Activated gamma-delta T cell (primary cell): ENCODE measurements around the gene CCL19.

ENCODE experiments used
- DNase-seq: peaks from one replicate; lab custom pipeline; 2025; lab: John Stamatoyannopoulos, UW

CCL19 gene

DNA sequence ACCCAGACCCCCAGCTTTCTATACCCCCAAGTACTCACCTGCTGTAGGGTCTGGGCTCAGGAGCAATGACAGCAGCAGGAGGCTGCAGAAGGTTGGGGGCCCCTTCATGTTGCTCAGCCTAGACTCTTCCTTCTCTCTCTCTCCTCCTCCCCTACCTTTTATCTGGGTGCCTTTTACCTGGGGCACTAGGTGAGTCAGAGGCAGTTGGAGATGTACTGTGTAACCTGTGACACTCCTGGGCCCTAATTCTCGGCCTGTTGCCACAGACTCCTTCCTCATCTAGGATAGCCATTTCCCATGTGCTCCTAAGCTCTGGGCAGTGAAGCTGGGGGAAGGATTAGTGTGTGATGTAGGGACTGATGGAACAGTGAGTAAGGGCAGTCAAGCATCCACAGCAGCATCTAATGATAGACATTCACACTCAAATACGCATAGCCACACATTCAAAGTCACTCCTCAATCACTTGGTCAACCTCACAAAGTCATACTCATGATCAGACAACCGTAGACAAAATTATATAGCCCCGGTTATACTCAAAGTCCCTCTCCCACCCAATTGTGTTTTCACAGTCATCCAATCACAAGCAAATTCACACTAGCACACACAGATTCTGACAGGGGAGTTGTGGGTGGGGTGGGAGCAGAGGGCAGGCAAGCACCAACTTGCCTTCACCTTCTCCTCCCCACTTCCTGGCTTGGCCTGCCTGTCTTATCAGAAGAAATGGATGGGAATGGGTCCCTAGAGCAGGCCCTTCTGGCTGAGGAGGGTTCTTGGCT, 28.4 kb downstream of the CCL19 start, which contains the start of gene CCL27:
CCL27 (minus strand) TSS at position 132 of the 777 bp plus-strand sequence; CDS start at position 108, 24 bp downstream.
- DNase-seq = no peak

DNA sequence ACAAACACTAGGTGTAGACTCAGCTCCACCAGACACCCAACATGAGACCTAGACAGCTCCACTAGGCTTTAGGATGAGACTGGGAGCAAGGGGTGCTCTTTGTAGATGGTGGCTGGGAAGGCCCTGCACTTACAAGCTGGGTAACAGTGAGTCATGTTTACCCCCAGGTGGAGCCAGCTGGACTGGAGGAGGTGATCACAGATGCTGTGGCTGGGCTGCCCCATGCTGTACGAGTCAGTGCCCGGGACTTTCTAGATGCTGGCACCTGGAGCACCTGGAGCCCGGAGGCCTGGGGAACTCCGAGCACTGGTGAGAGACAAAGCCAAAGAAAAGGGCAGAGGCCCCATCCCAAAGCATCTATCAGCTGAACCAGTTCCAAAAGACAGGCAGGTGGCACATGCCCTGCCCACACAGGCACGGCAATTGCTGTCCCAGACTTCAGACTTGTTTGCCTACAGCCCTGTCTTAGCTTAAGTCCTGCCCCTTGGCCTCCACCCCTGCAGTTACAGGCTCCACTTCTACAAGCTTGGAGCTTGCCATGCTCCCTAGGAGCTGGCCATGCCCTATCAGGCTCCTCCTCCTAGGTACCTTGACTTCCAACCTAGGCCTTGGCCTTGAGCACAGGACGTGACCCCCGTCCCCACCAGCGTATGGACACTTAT, 31.4 kb downstream of the CCL19 start:
- DNase-seq = no peak

DNA sequence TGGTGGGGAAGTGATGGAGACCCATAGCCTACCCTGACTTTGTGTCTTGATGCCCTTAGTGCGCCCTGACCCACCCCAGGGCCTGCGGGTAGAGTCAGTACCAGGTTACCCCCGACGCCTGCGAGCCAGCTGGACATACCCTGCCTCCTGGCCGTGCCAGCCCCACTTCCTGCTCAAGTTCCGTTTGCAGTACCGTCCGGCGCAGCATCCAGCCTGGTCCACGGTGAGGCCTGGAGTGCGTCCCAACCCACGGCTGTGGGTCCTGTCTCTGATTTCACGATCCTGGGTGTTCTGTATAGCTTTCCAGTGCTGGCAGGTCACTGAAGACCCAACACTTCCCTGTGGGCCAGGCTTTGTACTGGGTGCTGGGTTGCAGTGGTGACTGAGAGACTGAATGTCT, 32.6 kb downstream of the CCL19 start:
- DNase-seq = no peak

DNA sequence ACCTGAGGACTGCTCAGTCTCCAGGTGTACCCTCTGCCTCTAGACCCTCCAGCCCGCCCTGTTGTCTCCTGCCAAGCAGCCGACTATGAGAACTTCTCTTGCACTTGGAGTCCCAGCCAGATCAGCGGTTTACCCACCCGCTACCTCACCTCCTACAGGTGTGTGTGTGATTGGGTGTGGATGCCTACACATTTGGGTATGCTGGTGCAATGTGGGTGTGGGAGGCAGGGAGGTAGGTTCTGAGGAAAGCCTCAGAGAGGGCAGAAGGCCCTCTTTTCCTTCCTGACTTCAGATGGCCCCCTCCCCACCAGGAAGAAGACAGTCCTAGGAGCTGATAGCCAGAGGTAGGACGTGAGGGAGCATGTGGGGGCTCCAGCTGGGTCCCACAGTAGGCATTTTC, 34.1 kb downstream of the CCL19 start:
- no peak for DNase-seq

DNA sequence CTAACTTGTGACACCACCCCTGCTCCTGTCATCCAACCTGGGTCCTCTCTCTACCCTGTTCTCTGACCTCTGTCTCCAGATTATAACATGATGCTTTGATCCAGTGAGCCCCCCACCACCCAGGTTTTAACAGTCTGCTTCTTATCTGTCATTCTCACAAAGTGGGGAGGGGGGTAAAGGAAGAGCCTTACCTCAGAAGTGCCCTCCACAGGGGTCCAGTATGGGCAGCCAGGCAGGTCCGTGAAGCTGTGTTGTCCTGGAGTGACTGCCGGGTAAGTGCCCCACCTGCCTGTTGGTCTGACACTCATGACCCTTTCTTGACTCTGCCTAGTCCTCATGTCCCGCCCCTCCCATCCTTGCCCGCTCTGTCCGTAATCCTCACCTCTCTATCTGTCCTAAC, 35.7 kb downstream of the CCL19 start:
- no peak for DNase-seq

DNA sequence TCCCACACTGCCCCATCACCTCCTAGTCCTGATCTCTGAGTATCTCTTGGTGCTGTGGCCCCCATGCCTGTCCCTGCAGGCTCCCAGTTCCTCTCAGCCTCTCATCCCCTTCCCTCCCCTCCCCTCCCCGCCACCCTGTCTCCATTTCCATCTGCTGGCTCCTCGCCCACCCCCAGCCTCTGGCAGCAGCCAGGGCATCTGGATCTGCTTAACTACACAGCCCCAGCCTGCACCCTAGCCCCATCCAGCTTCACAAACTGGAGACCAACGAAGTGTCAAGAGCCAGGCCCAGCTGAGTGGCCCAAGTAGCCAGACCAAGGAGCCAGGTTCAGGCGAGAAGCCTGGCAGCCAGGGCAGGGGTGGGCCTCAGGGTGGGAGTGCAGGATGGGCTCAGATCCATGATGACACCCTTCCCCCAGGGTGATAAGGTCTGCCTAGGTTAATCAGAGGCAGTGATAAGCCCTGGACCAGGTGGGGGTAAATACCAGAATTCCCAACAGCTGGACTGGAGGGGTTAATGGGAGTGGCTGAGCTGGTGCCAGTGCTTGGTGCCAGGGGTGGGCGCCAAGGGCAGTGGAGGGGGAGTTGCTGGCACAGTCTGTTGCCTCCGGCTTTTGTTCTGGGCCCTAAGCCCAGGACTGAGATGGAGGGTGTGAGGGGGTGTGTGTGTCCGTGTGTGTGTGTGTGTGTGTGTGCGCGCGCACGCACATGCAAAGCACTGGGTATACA, 36.6 kb downstream of the CCL19 start:
- no peak for DNase-seq

DNA sequence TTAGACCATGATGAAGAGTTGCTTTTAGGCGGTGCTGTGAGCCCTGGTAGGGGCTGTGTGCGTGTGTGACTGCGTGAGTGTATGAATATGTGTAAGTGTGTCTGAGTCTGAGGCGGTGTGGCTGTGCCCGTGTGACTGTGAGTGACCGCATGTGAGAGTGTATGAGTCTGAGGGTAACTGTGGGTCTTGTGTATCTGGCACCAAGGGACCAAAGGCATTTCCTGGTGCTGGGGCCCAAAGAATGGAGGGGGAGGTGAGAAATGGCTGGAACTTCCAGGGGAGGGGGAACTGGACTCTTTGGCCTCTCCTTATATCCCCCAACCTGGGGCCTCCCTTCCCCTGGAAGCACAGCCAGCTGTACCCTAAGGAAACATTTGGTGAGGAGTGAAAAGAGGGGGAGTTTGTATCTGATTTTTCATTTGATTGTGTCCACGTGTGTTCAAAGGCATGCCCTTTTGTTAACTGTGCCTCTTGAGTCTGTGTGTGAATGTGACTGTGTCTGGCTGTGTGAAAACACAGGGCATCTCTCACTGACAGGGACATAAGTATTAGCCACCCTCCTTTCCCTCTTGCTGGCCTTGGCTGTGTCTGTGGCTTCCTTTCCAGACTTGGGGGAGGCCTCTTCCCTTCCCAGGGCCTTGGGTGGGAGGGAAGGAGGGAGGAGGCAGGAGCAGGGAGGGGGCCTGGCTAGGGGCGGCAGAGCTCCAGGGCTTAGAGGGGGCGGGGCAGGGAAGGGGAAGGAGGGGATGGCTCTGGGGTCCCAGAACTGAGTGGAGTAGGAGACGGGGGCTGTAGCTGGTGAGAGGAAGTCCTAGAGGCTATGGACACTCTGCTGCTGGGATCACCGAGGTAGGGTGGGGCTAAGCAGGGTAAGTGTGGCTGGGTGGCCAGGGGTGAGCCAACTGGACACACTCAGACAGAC, 37.7 kb downstream of the CCL19 start:
- DNase-seq = no peak

DNA sequence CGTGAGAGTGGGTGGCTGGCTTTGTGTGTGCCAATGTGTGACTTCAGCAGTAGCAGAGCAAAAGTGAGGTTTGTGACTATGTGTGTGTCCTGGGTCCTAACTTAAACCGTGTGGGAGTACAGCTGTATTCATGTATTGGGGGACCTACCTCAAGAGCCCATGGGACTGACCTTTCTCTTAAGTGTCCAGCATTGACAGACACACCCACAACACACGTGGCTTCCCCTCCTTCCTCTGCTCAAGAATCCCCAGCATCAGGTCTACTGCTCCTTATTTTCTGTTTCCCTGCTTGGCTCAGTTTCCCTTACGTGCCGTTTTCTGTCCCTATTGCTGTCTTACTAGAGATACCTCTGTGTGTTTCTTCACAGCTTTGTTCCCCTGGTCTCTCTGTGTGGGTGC, 38.5 kb downstream of the CCL19 start:
- no peak for DNase-seq

DNA sequence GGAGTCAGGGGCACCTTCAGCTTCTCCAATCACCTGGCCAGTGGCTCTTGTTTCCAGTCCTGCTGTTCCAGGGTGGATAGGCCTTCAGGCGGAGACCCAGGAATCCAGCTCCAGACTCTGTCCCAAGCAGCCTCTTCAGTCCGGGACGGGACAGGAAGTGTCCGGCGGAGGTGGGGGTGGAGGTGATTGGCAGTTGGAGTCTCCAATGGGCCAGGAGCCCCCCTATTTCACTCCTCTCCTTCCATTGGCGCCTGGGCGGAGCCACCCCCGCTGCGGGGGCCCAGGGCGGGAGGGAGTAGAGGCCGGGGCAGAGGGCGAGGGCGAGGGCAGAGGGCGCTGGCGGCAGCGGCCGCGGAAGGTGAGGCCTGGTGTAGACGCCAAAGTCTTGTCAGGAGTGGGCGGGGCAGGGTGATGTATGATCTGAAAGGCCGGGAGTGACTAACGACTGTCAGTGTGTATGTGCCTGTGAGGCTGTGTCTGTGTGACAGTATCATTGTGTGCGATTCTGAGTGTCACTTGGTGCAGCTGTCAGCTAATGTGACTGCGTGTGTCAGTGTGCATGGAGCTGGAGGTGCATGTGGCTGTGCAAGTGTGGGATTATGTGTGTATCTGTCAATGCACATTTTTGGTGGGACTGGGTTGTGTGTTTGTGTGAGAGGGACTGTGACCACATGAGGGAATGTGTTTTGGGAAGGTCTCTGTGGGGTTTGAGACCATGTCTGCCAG, 39.0 kb downstream of the CCL19 start, which contains the start of gene IL11RA:
IL11RA (plus strand) TSS at position 310 of the 726 bp plus-strand sequence. CDS start 3,033 bp downstream, outside the sequence.
- no peak for DNase-seq

DNA sequence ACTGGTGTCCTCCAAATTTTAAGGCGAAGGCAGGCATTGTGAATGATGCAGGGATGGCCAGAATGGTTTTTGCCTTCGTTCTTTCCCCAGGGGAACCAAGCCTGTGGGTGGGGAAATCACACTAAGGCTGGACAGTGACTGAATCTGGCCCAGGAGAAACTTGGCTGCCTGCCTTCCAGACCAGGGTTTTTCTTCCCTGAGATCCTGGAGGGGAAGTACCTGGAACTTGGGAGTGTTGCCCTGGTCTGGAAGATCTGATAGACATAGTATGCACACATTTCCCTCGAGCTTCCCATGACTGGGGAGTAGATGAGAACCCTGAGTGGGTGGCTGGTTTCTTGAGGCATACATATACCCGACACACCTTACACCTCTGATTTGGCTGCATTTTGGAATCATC, 39.8 kb downstream of the CCL19 start:
- DNase-seq = no peak

DNA sequence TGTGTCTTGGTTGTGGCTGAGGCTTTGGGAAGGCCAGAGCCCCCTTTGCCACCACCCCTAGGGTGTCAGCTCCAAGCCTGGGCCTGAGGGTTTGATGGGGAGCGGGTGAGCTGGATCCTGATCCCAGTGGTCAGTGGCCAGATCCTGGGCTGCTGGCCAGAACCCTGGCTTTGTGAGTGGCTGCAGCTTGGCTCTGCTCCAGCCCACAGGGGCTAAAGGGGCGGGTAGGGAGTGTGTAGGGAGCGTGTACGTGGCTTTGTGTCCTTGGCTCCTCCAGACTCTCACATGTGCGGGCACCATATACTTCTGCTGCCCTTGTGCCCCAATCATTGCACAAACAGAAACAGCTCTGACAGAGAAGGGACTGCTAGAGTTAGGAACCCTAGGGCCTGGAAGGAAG, 40.3 kb downstream of the CCL19 start:
- no peak for DNase-seq

DNA sequence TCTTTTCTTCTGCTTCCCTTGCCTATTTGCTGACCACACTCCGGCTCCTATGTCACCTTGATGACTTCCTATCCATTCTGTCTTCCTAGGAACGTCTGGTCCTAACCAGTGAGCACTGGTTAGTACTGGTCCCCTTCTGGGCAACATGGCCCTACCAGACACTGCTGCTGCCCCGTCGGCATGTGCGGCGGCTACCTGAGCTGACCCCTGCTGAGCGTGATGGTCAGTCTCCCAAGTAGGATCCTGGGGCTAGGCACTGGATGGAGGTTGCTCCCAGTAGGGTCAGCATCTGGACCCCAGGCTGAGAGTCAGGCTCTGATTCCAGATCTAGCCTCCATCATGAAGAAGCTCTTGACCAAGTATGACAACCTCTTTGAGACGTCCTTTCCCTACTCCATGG, 42.4 kb downstream of the CCL19 start:
- no peak for DNase-seq

DNA sequence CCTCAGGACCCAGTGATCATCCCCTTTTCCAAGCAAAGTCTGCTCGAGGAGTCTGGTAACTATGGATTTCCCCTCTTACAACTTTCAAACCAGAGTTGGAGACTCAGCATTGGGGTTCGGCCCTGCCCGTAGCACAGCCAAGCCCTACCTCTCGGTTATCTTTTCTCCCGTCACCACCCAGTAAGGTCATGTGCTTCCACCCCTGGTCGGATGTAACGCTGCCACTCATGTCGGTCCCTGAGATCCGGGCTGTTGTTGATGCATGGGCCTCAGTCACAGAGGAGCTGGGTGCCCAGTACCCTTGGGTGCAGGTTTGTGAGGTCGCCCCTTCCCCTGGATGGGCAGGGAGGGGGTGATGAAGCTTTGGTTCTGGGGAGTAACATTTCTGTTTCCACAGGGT, 43.4 kb downstream of the CCL19 start:
- DNase-seq = no peak

DNA sequence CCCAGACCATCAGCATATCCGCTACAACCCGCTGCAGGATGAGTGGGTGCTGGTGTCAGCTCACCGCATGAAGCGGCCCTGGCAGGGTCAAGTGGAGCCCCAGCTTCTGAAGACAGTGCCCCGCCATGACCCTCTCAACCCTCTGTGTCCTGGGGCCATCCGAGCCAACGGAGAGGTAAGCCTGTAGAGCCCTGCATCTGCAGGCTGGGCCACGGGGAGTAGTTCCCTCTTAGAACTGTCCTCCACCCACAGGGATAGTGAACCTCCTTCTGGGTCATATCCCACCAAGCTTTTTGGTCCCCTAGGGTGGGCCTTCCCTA, 44.0 kb downstream of the CCL19 start:
- DNase-seq = no peak

DNA sequence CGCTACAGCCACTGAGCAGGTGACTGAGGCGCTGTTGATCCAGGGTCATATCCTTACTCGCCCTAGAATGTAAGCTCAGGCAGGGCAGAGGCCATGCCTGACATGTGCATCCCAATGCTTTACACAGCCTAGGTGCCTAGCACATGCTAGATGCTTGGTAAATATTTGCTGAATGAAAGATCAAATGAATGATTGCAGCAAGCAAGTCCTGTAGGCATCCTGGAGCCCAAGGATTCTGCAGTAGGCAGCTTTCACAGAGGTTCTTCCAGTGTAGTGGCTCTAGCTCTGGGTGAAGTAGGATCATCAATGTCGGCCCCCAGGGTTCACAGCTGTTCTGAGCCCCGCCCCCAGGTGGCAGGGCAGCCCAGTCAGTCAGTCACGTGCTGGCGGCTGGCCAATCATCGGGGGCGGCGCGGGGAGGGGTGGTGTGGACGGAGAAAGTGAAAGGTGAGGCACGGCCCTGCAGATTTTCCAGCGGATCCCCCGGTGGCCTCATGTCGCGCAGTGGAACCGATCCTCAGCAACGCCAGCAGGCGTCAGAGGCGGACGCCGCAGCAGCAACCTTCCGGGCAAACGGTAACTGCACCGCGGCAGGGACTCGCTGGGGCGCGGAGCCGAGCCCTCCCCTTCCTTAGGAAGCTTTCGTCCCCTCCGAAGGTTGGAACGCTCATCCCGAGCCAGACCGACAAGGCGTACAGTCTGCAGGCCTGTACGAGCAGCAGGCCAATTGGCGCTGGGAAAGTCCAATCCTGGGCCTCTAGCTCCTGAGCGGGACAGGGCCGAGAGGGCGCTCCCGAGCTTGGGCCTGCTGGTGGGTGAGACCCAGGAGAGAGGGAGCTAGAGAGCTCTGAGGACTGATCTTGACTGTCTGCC, 44.6 kb downstream of the CCL19 start, which contains the start of gene GALT:
GALT (plus strand) TSS at position 465 of the 873 bp plus-strand sequence; CDS start at position 495, 30 bp downstream.
- peak; percentile 96 for DNase-seq

DNA sequence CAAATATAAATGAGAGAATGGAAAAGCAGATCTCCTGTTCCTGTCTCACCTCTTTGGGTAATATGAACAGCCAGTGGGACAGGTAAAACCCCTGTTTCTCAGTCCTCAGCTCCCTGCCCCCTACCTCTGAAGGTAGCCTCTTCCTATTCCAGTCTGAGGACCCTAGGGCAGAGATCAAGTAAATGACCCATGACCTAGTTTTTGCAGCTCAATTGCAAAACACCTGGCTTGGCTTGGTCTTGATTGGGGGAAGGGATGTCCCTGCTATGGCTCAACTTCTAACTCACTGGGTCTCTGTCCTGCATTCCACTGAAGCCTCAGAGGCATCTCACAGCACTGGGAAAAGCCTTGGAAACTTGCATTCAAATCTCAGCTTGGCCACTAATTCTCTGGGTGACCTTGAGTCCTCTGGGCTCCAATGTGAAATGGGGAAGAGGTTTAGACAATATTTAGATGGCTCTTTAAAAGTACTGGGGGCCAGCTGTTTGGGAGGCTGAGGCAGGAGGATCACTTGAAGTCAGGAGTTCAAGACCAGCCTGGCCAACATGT, 46.2 kb downstream of the CCL19 start:
- no peak for DNase-seq

DNA sequence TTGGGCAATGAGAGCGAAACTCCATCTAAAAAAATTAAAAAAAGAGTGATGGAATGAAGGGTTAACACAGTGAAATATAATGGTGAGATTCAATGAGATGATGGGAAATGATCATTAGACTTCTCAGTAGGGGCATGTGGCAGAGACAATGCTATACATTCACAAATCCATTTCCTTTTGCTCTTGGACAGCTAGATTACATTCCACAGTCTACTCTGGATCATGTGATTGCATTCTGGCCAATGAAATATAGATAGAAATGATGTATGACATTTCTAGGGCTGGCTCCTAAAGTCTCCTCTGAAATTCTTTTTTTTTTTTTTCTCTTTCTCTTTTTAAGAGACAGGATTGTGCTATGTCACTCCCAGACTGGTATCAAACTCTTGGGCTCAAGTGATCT, 48.4 kb downstream of the CCL19 start:
- DNase-seq = no peak
